ENCODE results near the gene ANKRD6.

ANKRD6 gene

GRCh38 chr6:89462503-89462902, 29.6 kb downstream of the ANKRD6 start:
- Mint-ChIP-seq H3K4me3 (no peak overlapping the region), H3K27ac (no peak overlapping the region), H3K36me3 (ENCODE audit: low read depth) (no peaks in the 10 kb centered on the region), H3K4me1 (no peaks in the 10 kb centered on the region), H3K9me3 (no peaks in the 10 kb centered on the region), H3K27me3 (ENCODE audit: low read depth) (no peaks in the 10 kb centered on the region)
- no peak for TF ChIP-seq CTCF (IDR thresholded peaks at IDR 0.05; ENCODE audit: unreplicated experiment in 3 of 3)

GRCh38 chr6:89464295-89464694, 31.3 kb downstream of the ANKRD6 start:
- Mint-ChIP-seq H3K36me3 (ENCODE audit: low read depth) (no peaks in the 10 kb centered on the region), H3K9me3 (no peaks in the 10 kb centered on the region), H3K4me1 (peaks cover 6% of the 10 kb centered on the region), H3K27ac (no peak overlapping the region), H3K27me3 (ENCODE audit: low read depth) (no peaks in the 10 kb centered on the region), H3K4me3 (no peak overlapping the region)
- no peak for TF ChIP-seq CTCF (IDR thresholded peaks at IDR 0.05; ENCODE audit: unreplicated experiment in 3 of 3)

GRCh38 chr6:89467437-89467836, 34.5 kb downstream of the ANKRD6 start:
- Mint-ChIP-seq H3K9me3 (no peaks in the 10 kb centered on the region), H3K36me3 (ENCODE audit: low read depth) (no peaks in the 10 kb centered on the region), H3K4me1 (peaks cover 19% of the 10 kb centered on the region), H3K4me3 (no peak overlapping the region), H3K27me3 (ENCODE audit: low read depth) (no peaks in the 10 kb centered on the region), H3K27ac (no peak overlapping the region)
- TF ChIP-seq CTCF (IDR thresholded peaks at IDR 0.05; ENCODE audit: unreplicated experiment in 3 of 3), result no peak

- H3K4me3 Mint-ChIP-seq, result no peak overlapping the region
- no peaks in the 10 kb centered on the region for H3K27me3 Mint-ChIP-seq (ENCODE audit: low read depth)
- H3K9me3 Mint-ChIP-seq, result no peaks in the 10 kb centered on the region
- no peaks in the 10 kb centered on the region for H3K36me3 Mint-ChIP-seq (ENCODE audit: low read depth)
- H3K4me1 Mint-ChIP-seq, result peaks cover 19% of the 10 kb centered on the region
- H3K27ac Mint-ChIP-seq, result no peak overlapping the region
- no peak for TF ChIP-seq CTCF (IDR thresholded peaks at IDR 0.05; ENCODE audit: unreplicated experiment in 3 of 3)
Measured at GRCh38 chr6:89468998-89469397, 36.0 kb downstream of the ANKRD6 start.

- H3K27ac Mint-ChIP-seq, result no peak overlapping the region
- no peaks in the 10 kb centered on the region for H3K36me3 Mint-ChIP-seq (ENCODE audit: low read depth)
- no peaks in the 10 kb centered on the region for H3K27me3 Mint-ChIP-seq (ENCODE audit: low read depth)
- H3K4me1 Mint-ChIP-seq, result peaks cover 24% of the 10 kb centered on the region
- H3K9me3 Mint-ChIP-seq, result no peaks in the 10 kb centered on the region
- no peak for TF ChIP-seq CTCF (IDR thresholded peaks at IDR 0.05; ENCODE audit: unreplicated experiment in 3 of 3)
- no peak overlapping the region for H3K4me3 Mint-ChIP-seq
Measured at GRCh38 chr6:89471287-89471867, 38.4 kb downstream of the ANKRD6 start.

- H3K27me3 Mint-ChIP-seq (ENCODE audit: low read depth), result no peaks in the 10 kb centered on the region
- H3K4me3 Mint-ChIP-seq, result no peak overlapping the region
- peaks cover 10% of the 10 kb centered on the region for H3K4me1 Mint-ChIP-seq
- H3K9me3 Mint-ChIP-seq, result no peaks in the 10 kb centered on the region
- no peak for TF ChIP-seq CTCF (IDR thresholded peaks at IDR 0.05; ENCODE audit: unreplicated experiment in 3 of 3)
- H3K27ac Mint-ChIP-seq, result peak overlapping the region in 1 of 3 experiments; percentile 14
- H3K36me3 Mint-ChIP-seq (ENCODE audit: low read depth), result no peaks in the 10 kb centered on the region
Measured at GRCh38 chr6:89475101-89475500, 42.1 kb downstream of the ANKRD6 start.

Measured in nephron (organoid).